Measurements from ENCODE around the gene TMPRSS11A. TPM values are rescaled to one million over a fixed set of nuclear protein-coding genes. Genes with fewer than 3 reads are reported as not detected.

The TMPRSS11A gene
- total and polyA plus RNA-seq, 2 donors (not counting 3 experiments of a cell fraction or from before 2014, with no cell fraction given), result not detected

- TF ChIP-seq MYC (IDR thresholded peaks at IDR 0.05; ENCODE audit: low read depth, low read length) (no peak), JUN (IDR thresholded peaks at IDR 0.05; ENCODE audit: borderline replicate concordance, insufficient read depth, insufficient read length, low read depth) (no peak), EZH2 (IDR thresholded peaks at IDR 0.05; ENCODE audit: borderline replicate concordance, low read depth, low read length, severe bottlenecking) (no peak), CTCF (IDR thresholded peaks at IDR 0.05; ENCODE audit: extremely low read depth in 1 of 2, insufficient read depth in 1 of 2, low read depth in 1 of 2, low read length in 2 of 2) (no peak), FOS (IDR thresholded peaks at IDR 0.05; ENCODE audit: borderline replicate concordance, insufficient read depth, low read length) (no peak)
- no peaks in the 10 kb centered on the region for H3K4me1 ChIP-seq (ENCODE audit: control insufficient read depth, extremely low read depth, insufficient read depth, low read length)
- no peak overlapping the region for H2AFZ ChIP-seq (ENCODE audit: low read depth, low read length)
- no peak overlapping the region for H3K4me3 ChIP-seq (replicated peaks in 1 of 3; ENCODE audit: insufficient read depth in 1 of 3, low read depth in 1 of 3, low read length in 3 of 3)
- DNase-seq (ENCODE audit: low read depth, low spot score), result no peak
- no TSS peak for BruUV-seq (replicated peaks)
- POLR2A ChIA-PET, result no interaction called here
- dilution Hi-C loops (cut with MboI; ENCODE audit: extremely low pct_ligation_motif_present, low sequenced_read_pairs), result no loop called here
- no peaks in the 10 kb centered on the region for H3K36me3 ChIP-seq (ENCODE audit: control insufficient read depth in 2 of 2, extremely low read depth in 1 of 2, insufficient read depth in 2 of 2, low read length in 2 of 2)
- no peak overlapping the region for H3K9ac ChIP-seq (replicated peaks; ENCODE audit: extremely low read depth, insufficient read depth, low read length)
- H3K27ac ChIP-seq (ENCODE audit: insufficient read depth, low read depth, low read length), result no peak overlapping the region
- no peaks in the 10 kb centered on the region for H3K9me1 ChIP-seq (replicated peaks; ENCODE audit: control insufficient read depth, extremely low read depth, insufficient read depth, low read length)
- CTCF ChIA-PET, result interaction anchor here (0.8 to 1.3 kb wide), 3 partner anchors 9 to 181 kb away, joined by 3 to 4 read pairs (median 4); no protein-coding TSS in a partner anchor
- no peak overlapping the region for H3K4me2 ChIP-seq (ENCODE audit: insufficient read depth, low read length)
- H3K27me3 ChIP-seq (ENCODE audit: control insufficient read depth in 2 of 2, insufficient read depth in 2 of 2, low read length in 2 of 2), result no peaks in the 10 kb centered on the region
- H3K79me2 ChIP-seq (ENCODE audit: control insufficient read depth, insufficient read depth, low read length), result no peaks in the 10 kb centered on the region
- no peaks in the 10 kb centered on the region for H4K20me1 ChIP-seq (replicated peaks; ENCODE audit: control insufficient read depth, extremely low read depth, insufficient read depth, low read length)
- intact Hi-C loops (cut with micrococcal nuclease), result no loop called here
- H3K9me3 ChIP-seq (replicated peaks; ENCODE audit: control insufficient read depth, insufficient read depth, low read length), result no peaks in the 10 kb centered on the region
- FAIRE-seq, result no peak
Measured at GRCh38 chr4:67927251-67927650, 36.0 kb downstream of the TMPRSS11A start.

GRCh38 chr4:67926485-67926884 lies 36.8 kb downstream of the TMPRSS11A start:
- ChIA-PET POLR2A (no interaction called here), CTCF (interaction anchor here (0.8 to 3.2 kb wide), 3 partner anchors 9 to 180 kb away, joined by 4 to 11 read pairs (median 4); no protein-coding TSS in a partner anchor)
- H3K9me3 ChIP-seq (replicated peaks; ENCODE audit: control insufficient read depth, insufficient read depth, low read length), result no peaks in the 10 kb centered on the region
- H3K9me1 ChIP-seq (replicated peaks; ENCODE audit: control insufficient read depth, extremely low read depth, insufficient read depth, low read length), result no peaks in the 10 kb centered on the region
- H3K27me3 ChIP-seq (ENCODE audit: control insufficient read depth in 2 of 2, insufficient read depth in 2 of 2, low read length in 2 of 2), result no peaks in the 10 kb centered on the region
- H4K20me1 ChIP-seq (replicated peaks; ENCODE audit: control insufficient read depth, extremely low read depth, insufficient read depth, low read length), result no peaks in the 10 kb centered on the region
- no peak overlapping the region for H3K27ac ChIP-seq (ENCODE audit: insufficient read depth, low read depth, low read length)
- H2AFZ ChIP-seq (ENCODE audit: low read depth, low read length), result no peak overlapping the region
- no peak overlapping the region for H3K9ac ChIP-seq (replicated peaks; ENCODE audit: extremely low read depth, insufficient read depth, low read length)
- H3K4me2 ChIP-seq (ENCODE audit: insufficient read depth, low read length), result no peak overlapping the region
- dilution Hi-C loops (cut with MboI; ENCODE audit: extremely low pct_ligation_motif_present, low sequenced_read_pairs), result no loop called here
- no peaks in the 10 kb centered on the region for H3K79me2 ChIP-seq (ENCODE audit: control insufficient read depth, insufficient read depth, low read length)
- BruUV-seq (replicated peaks), result no TSS peak
- no peaks in the 10 kb centered on the region for H3K4me1 ChIP-seq (ENCODE audit: control insufficient read depth, extremely low read depth, insufficient read depth, low read length)
- H3K36me3 ChIP-seq (ENCODE audit: control insufficient read depth in 2 of 2, extremely low read depth in 1 of 2, insufficient read depth in 2 of 2, low read length in 2 of 2), result no peaks in the 10 kb centered on the region
- DNase-seq (ENCODE audit: low read depth, low spot score) (no peak), FAIRE-seq (no peak)
- intact Hi-C loops (cut with micrococcal nuclease), result no loop called here
- TF ChIP-seq FOS (IDR thresholded peaks at IDR 0.05; ENCODE audit: borderline replicate concordance, insufficient read depth, low read length) (no peak), POLR2AphosphoS5 (IDR thresholded peaks at IDR 0.05; ENCODE audit: insufficient read depth, low read depth, low read length) (no peak), MYC (IDR thresholded peaks at IDR 0.05; ENCODE audit: low read depth, low read length) (no peak), MAX (IDR thresholded peaks at IDR 0.05; ENCODE audit: insufficient read depth, insufficient read length) (no peak), GATA2 (IDR thresholded peaks at IDR 0.05; ENCODE audit: insufficient read depth, insufficient read length, low read depth, low read length) (no peak), JUN (IDR thresholded peaks at IDR 0.05; ENCODE audit: borderline replicate concordance, insufficient read depth, insufficient read length, low read depth) (no peak), POLR2A (IDR thresholded peaks at IDR 0.05; ENCODE audit: low read depth, low read length) (no peak), CTCF (IDR thresholded peaks at IDR 0.05; ENCODE audit: extremely low read depth in 1 of 2, insufficient read depth in 1 of 2, low read depth in 1 of 2, low read length in 2 of 2) (no peak), EZH2 (IDR thresholded peaks at IDR 0.05; ENCODE audit: borderline replicate concordance, low read depth, low read length, severe bottlenecking) (no peak)
- H3K4me3 ChIP-seq (replicated peaks in 1 of 3; ENCODE audit: insufficient read depth in 1 of 3, low read depth in 1 of 3, low read length in 3 of 3), result no peak overlapping the region

Measured in endothelial cell of umbilical vein (primary cell).